SK-N-SH (cell line): ENCODE data around the gene SCGB1C1.
"Not testable (repeated sequence)": the region's sequence is repeated elsewhere in the genome, so short reads cannot be mapped to it uniquely, and the experiment has no call there.

Experiments used
- CHD2 ChIP-seq: fragments of 150-350 bp; IDR thresholded peaks from 2 replicates; pipeline ENCODE4 v1.6.1; 2018; ENCODE audit warnings: low read length; ENCODE audit not compliant: partially characterized antibody
- CTCF ChIP-seq: fragments of 200-600 bp; sonication (generic); IDR thresholded peaks from 2 replicates; pipeline ENCODE4 v1.6.1; 2017; ENCODE audit warnings: antibody characterized with exemption, mild to moderate bottlenecking, moderate library complexity
- EP300 ChIP-seq, 2 experiments: IDR thresholded peaks; 2 replicates each; pipeline versions ENCODE4 v1.4.0 to v1.6.1; 2012; ENCODE audit warnings: borderline replicate concordance in 1 of 2, low read depth in 1 of 2, low read length in 1 of 2
- MXI1 ChIP-seq: IDR thresholded peaks from 2 replicates; pipeline ENCODE4 v1.6.1; 2012; ENCODE audit warnings: mild to moderate bottlenecking, low read depth, low read length, improper control_type of control experiment
- NFIC ChIP-seq: IDR thresholded peaks from 2 replicates; pipeline ENCODE4 v1.4.0; 2012; ENCODE audit warnings: borderline replicate concordance
- PBX3 ChIP-seq: IDR thresholded peaks from 2 replicates; pipeline ENCODE4; 2012
- POLR2AphosphoS5 ChIP-seq: IDR thresholded peaks from 2 replicates; pipeline ENCODE4 v1.6.1; 2012; ENCODE audit warnings: low read depth, low read length
- RAD21 ChIP-seq: IDR thresholded peaks from 2 replicates; pipeline ENCODE4 v1.6.1; 2012; ENCODE audit warnings: mild to moderate bottlenecking, low read length
- REST ChIP-seq: IDR thresholded peaks from 2 replicates; pipeline ENCODE4 v1.6.1; 2012; ENCODE audit warnings: mild to moderate bottlenecking, low read depth, low read length, moderate library complexity
- SIN3A ChIP-seq: IDR thresholded peaks from 2 replicates; pipeline ENCODE4 v1.6.1; 2012; ENCODE audit warnings: low read depth, mild to moderate bottlenecking, low read length, moderate library complexity, borderline replicate concordance
- SMC3 ChIP-seq: IDR thresholded peaks from 2 replicates; pipeline ENCODE4 v1.6.1; 2012; ENCODE audit warnings: low read depth, low read length, improper control_type of control experiment
- TAF1 ChIP-seq: IDR thresholded peaks from 2 replicates; pipeline ENCODE4 v1.6.1; 2012; ENCODE audit warnings: low read depth, mild to moderate bottlenecking, low read length, moderate library complexity, borderline replicate concordance
- YY1 ChIP-seq: IDR thresholded peaks from 2 replicates; pipeline ENCODE4 v1.4.0; 2012; ENCODE audit warnings: low read depth, mild to moderate bottlenecking
- ZBTB33 ChIP-seq: IDR thresholded peaks from 2 replicates; pipeline ENCODE4 v1.4.0; 2012; ENCODE audit warnings: low read depth, borderline replicate concordance

- not testable (repeated sequence) for TF ChIP-seq CHD2; YY1; POLR2AphosphoS5; NFIC; SMC3; CTCF; ZBTB33; MXI1; SIN3A; EP300 (IDR thresholded peaks at IDR 0.05; ENCODE audit: borderline replicate concordance in 1 of 2, low read depth in 1 of 2, low read length in 1 of 2); REST; TAF1; RAD21; PBX3
Measured at GRCh38 chr11:192674-193128, at the start of gene SCGB1C1.
